GM12878 (cell line): ENCODE results near the gene SCGB1A1. TPM values are rescaled to one million over a fixed set of nuclear protein-coding genes. Genes with fewer than 3 reads are reported as not detected.

Source experiments
- ATAC-seq: fragments of 200-7000 bp; cut with Tn5 transposase; 3 replicates; pipeline ENCODE4 v1.9.1; 2020; ENCODE audit warnings: mild to moderate bottlenecking, moderate library complexity
- BruUV-seq: library from RNA; stranded (reverse); fragments of 400-500 nt; replicated peaks from 2 replicates; lab custom pipeline; 2021; lab: Mats Ljungman, UMichigan
- CTCF ChIA-PET: fragments of 300-600 bp; sonication (Branson Sonifier 250); formaldehyde crosslinking; extraction: SDS; loops from one replicate; lab custom pipeline; 2021; ENCODE audit warnings: inconsistent platforms; lab: Yijun Ruan, JAX
- POLR2A ChIA-PET: fragments of 350-600 bp; formaldehyde crosslinking; extraction: SDS; loops from one replicate; lab custom pipeline; 2021; ENCODE audit warnings: inconsistent platforms; lab: Charles Lee
- RAD21 ChIA-PET: fragments of 300-600 bp; sonication (Branson Sonifier 250); formaldehyde crosslinking; loops from one replicate; lab custom pipeline; 2023; ENCODE audit warnings: antibody characterized with exemption; ENCODE audit not compliant: unreplicated experiment; lab: Charles Lee
- SMC1A ChIA-PET: fragments of 300-600 bp; sonication (Branson Sonifier 250); formaldehyde crosslinking; loops from one replicate; lab custom pipeline; 2023; ENCODE audit not compliant: unreplicated experiment, uncharacterized antibody; lab: Charles Lee
- DNase-seq: peaks from one replicate; pipeline ENCODE4 v3.0.0-alpha.2; 2011; ENCODE audit warnings: low read depth, low spot score
- FAIRE-seq: peaks from 3 replicates; lab custom pipeline; 2011; peaks lifted over from hg19 to GRCh38; lab: Jason Lieb, UNC
- H2AFZ ChIP-seq: 2 replicates; pipeline ENCODE4 v1.6.0; 2011; ENCODE audit warnings: low read depth, low read length, control low read depth; ENCODE audit not compliant: control insufficient read depth
- H3K27ac ChIP-seq: 2 replicates; pipeline ENCODE4 v1.5.1; 2011; ENCODE audit warnings: control low read depth; ENCODE audit not compliant: control insufficient read depth, insufficient read depth
- H3K27me3 ChIP-seq, 2 experiments: replicated peaks in 1 of 2; 2 replicates each; pipeline versions ENCODE4 v1.6.0 to v1.6.1; 2011; ENCODE audit warnings: low read length in 1 of 2; ENCODE audit not compliant: control insufficient read depth in 2 of 2, insufficient read depth in 2 of 2
- H3K36me3 ChIP-seq, 2 experiments: 2 replicates each; pipeline ENCODE4 v1.5.1; 2011; ENCODE audit warnings: low read length in 1 of 2; ENCODE audit not compliant: control insufficient read depth in 2 of 2, insufficient read depth in 2 of 2
- H3K4me1 ChIP-seq: 2 replicates; pipeline ENCODE4 v1.6.1; 2011; ENCODE audit warnings: mild to moderate bottlenecking, low read length, moderate library complexity, mixed read lengths; ENCODE audit not compliant: control insufficient read depth, insufficient read depth
- H3K4me2 ChIP-seq: 2 replicates; pipeline ENCODE4 v1.6.0; 2011; ENCODE audit warnings: control low read depth; ENCODE audit not compliant: control insufficient read depth, insufficient read depth
- H3K4me3 ChIP-seq: fragments of 200-600 bp; sonication (generic); 2 replicates; pipeline ENCODE4 v1.5.1; 2016
- H3K79me2 ChIP-seq: 2 replicates; pipeline ENCODE4 v1.6.0; 2011; ENCODE audit warnings: low read length; ENCODE audit not compliant: control insufficient read depth, insufficient read depth
- H3K9ac ChIP-seq: 2 replicates; pipeline ENCODE4 v1.8.0; 2011; ENCODE audit warnings: low read length, control low read depth, mixed read lengths; ENCODE audit not compliant: control insufficient read depth, insufficient read depth
- H3K9me3 ChIP-seq: replicated peaks from 3 replicates; pipeline ENCODE4 v1.5.1; 2011; ENCODE audit warnings: mild to moderate bottlenecking, low read length; ENCODE audit not compliant: control insufficient read depth, insufficient read depth
- H4K20me1 ChIP-seq: 2 replicates; pipeline ENCODE4 v1.6.0; 2011; ENCODE audit not compliant: control insufficient read depth, insufficient read depth
- CBX3 ChIP-seq: fragments of 200-600 bp; sonication (generic); IDR thresholded peaks from 2 replicates; pipeline ENCODE4 v1.6.1; 2016; ENCODE audit warnings: low read depth, borderline replicate concordance
- CHD1 ChIP-seq: IDR thresholded peaks from 2 replicates; pipeline ENCODE4 v1.6.1; 2012; ENCODE audit warnings: low read depth, low read length, improper control_type of control experiment
- CREB1 ChIP-seq: IDR thresholded peaks from 2 replicates; pipeline ENCODE4 v1.6.1; 2012; ENCODE audit warnings: low read depth, mild to moderate bottlenecking, inconsistent platforms
- EED ChIP-seq: sonication (generic); IDR thresholded peaks from 2 replicates; pipeline ENCODE4 v1.6.1; 2016; ENCODE audit warnings: antibody characterized with exemption, low read depth
- ESRRA ChIP-seq: IDR thresholded peaks from 2 replicates; pipeline ENCODE4 v1.6.1; 2012; ENCODE audit warnings: mild to moderate bottlenecking, low read length, improper control_type of control experiment
- HDAC2 ChIP-seq: fragments of 200-600 bp; sonication (generic); IDR thresholded peaks from 2 replicates; pipeline ENCODE4 v1.6.1; 2017
- KDM1A ChIP-seq: fragments of 200-600 bp; sonication (generic); IDR thresholded peaks from 2 replicates; pipeline ENCODE4 v1.6.1; 2016; ENCODE audit warnings: borderline replicate concordance
- LARP7 ChIP-seq: fragments of 450-650 bp; IDR thresholded peaks from 2 replicates; pipeline ENCODE4 v1.6.1; 2017; ENCODE audit warnings: mild to moderate bottlenecking
- PAX5 ChIP-seq: IDR thresholded peaks from 2 replicates; pipeline ENCODE4 v1.6.1; 2011; ENCODE audit warnings: low read depth, low read length, borderline replicate concordance
- SPI1 ChIP-seq: IDR thresholded peaks from 2 replicates; pipeline ENCODE4 v1.6.1; 2011; ENCODE audit warnings: low read depth, mild to moderate bottlenecking, low read length, moderate library complexity, borderline replicate concordance; ENCODE audit not compliant: insufficient read depth
- SRF ChIP-seq, 2 experiments: IDR thresholded peaks; 2 replicates each; pipeline ENCODE4 v1.6.1; 2011; ENCODE audit warnings: low read depth in 2 of 2, low read length in 2 of 2, mild to moderate bottlenecking in 1 of 2, moderate library complexity in 1 of 2
- TCF12 ChIP-seq: IDR thresholded peaks from 2 replicates; pipeline ENCODE4 v1.6.1; 2011; ENCODE audit warnings: low read depth, mild to moderate bottlenecking, low read length
- ZSCAN29 ChIP-seq: fragments of 450-650 bp; IDR thresholded peaks from 2 replicates; pipeline ENCODE4 v1.6.1; 2017; ENCODE audit warnings: mild to moderate bottlenecking, moderate library complexity
- ZZZ3 ChIP-seq: IDR thresholded peaks from 2 replicates; pipeline ENCODE4 v1.6.1; 2011; ENCODE audit warnings: low read depth; ENCODE audit not compliant: control insufficient read depth, insufficient read length
- WGBS: methylation state at CpG from one replicate; pipeline ENCODE4 v1.1.6; 2016; ENCODE audit warnings: low lambda C conversion rate; ENCODE audit not compliant: insufficient replicate concordance, insufficient coverage; ENCODE audit errors: missing lambda C conversion rate; 5-methylcytosine and 5-hydroxymethylcytosine counted together
- in situ Hi-C: fragments of 300-500 bp; cut with MboI; formaldehyde crosslinking; loops from 9 replicates; pipeline ENCODE4 v1.14.3; 2018; ENCODE audit warnings: mixed read lengths
- intact Hi-C: fragments of 100-400 bp; cut with micrococcal nuclease; formaldehyde crosslinking; loops from one replicate; pipeline ENCODE4 v1.14.2; 2022; ENCODE audit not compliant: unreplicated experiment
- polyA plus RNA-seq, 11 experiments: library from polyadenylated mRNA; depleted of rRNA in 4 of 11; unstranded in 6 of 11; stranded (reverse) in 5 of 11; fragments of >200 nt; fragmentation: Nextera tagmentation in 4 of 11; fragmentation: Illumina TruSeq in 1 of 11; extraction: Ambion mirVana in 4 of 11; extraction: Trizol in 1 of 11; gene quantifications; 1 replicate in 1 of 11; 2 replicates in 10 of 11; pipeline versions ENCODE4 v1.2.1 to v1.2.3, GENCODE V29; 2011 to 2016; ENCODE audit warnings: inconsistent platforms in 2 of 11, missing spikeins in 2 of 11, low read depth in 1 of 11
- total RNA-seq, 4 experiments: library from RNA; depleted of rRNA in 3 of 4; stranded (reverse); fragments of >200 nt in 3 of 4; fragmentation: Illumina TruSeq in 1 of 4; extraction: Trizol in 1 of 4; gene quantifications; 2 replicates each; pipeline versions ENCODE4 v1.2.1 to v1.2.3, GENCODE V29; 2013 to 2021
- TF ChIP-seq, protein P1 (sequence below): IDR thresholded peaks from 2 replicates; pipeline ENCODE4 v1.6.1; 2012; ENCODE audit warnings: low read depth, low read length, improper control_type of control experiment
- TF ChIP-seq, protein P2 (sequence below): fragments of 450-650 bp; conservative IDR thresholded peaks from 2 replicates; pipeline ENCODE4 v1.6.1; 2017; ENCODE audit warnings: mild to moderate bottlenecking, moderate library complexity

SCGB1A1 gene
- total and polyA plus RNA-seq, 10 of the 15 experiments (the other 5 are each of a cell fraction or from before 2014, with no cell fraction given), result not detected

DNA sequence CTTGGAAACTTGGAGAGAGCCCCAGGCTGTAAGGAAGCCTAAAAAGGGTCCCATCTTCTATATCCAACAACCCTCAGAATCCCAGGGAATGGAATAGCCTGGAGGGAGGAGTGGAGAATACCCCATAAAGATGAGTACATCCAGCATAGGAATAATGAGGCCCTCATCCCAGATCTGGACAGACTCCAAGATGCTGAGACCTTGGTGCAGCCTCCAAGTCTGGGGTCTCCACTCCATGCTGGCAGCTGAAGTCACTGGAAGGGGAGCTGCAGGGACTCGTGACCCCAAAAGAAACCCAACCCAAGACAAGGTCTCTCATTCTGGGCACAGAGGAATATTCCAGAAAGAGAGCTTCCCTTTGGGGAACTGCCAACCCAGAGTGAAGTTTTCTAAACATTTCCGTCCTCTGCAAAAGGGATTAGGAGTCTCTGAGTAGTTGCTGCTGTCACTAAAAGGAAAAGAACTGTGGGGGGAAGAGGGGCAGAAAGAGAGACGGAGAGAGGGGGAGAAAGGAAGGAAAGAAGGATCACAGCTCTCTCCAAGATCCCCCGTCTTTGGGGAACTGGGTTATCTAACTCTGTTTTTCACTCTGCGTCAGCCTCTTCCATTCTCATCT is 589 bp downstream of the SCGB1A1 start:
- POLR2A ChIA-PET, result no interaction called here
- no TSS peak for BruUV-seq
- no peak overlapping the region for H3K27ac ChIP-seq

More for the DNA sequence above, 589 bp downstream of the SCGB1A1 start:
- no peak overlapping the region for H3K4me2 ChIP-seq
- ChIA-PET RAD21 (no interaction called here), SMC1A (interaction anchor here (1.0 to 1.2 kb wide), 2 partner anchors 122 to 141 kb away, joined by 3 to 5 read pairs; no protein-coding TSS in a partner anchor), CTCF (interaction anchor here (0.6 to 12.5 kb wide), 5 partner anchors 24 to 493 kb away, joined by 3 to 280 read pairs (median 8); no protein-coding TSS in a partner anchor)
- no peak overlapping the region for H2AFZ ChIP-seq
- ATAC-seq, result no peak
- H3K9ac ChIP-seq, result no peak overlapping the region
- no peaks in the 10 kb centered on the region; a peak in 1 of 4 replicates for H3K27me3 ChIP-seq
- no peak overlapping the region for H3K4me3 ChIP-seq
- WGBS, result 20% methylated on average over 5 of the region's 5 CpGs
- intact Hi-C loops (no loop called here), in situ Hi-C loops (no loop called here)
- no peak for FAIRE-seq
- H3K9me3 ChIP-seq, result no peaks in the 10 kb centered on the region
- no peaks in the 10 kb centered on the region for H3K4me1 ChIP-seq
- H3K79me2 ChIP-seq, result no peaks in the 10 kb centered on the region
- TF ChIP-seq CBX3 (no peak), KDM1A (no peak), TCF12 (no peak), EED (no peak), LARP7 (no peak), ESRRA (no peak), ZSCAN29 (no peak), HDAC2 (no peak), PAX5 (no peak), ZZZ3 (no peak), SPI1 (no peak), SRF (IDR thresholded peaks at IDR 0.05; ENCODE audit: low read depth in 2 of 2, low read length in 2 of 2) (no peak), CHD1 (no peak), CREB1 (no peak)
- TF ChIP-seq, protein P1, sequence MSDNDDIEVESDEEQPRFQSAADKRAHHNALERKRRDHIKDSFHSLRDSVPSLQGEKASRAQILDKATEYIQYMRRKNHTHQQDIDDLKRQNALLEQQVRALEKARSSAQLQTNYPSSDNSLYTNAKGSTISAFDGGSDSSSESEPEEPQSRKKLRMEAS, result no peak
- TF ChIP-seq, protein P2, sequence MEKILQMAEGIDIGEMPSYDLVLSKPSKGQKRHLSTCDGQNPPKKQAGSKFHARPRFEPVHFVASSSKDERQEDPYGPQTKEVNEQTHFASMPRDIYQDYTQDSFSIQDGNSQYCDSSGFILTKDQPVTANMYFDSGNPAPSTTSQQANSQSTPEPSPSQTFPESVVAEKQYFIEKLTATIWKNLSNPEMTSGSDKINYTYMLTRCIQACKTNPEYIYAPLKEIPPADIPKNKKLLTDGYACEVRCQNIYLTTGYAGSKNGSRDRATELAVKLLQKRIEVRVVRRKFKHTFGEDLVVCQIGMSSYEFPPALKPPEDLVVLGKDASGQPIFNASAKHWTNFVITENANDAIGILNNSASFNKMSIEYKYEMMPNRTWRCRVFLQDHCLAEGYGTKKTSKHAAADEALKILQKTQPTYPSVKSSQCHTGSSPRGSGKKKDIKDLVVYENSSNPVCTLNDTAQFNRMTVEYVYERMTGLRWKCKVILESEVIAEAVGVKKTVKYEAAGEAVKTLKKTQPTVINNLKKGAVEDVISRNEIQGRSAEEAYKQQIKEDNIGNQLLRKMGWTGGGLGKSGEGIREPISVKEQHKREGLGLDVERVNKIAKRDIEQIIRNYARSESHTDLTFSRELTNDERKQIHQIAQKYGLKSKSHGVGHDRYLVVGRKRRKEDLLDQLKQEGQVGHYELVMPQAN, result no peak
- no peak for DNase-seq
- no peaks in the 10 kb centered on the region for H3K36me3 ChIP-seq
- H4K20me1 ChIP-seq, result no peaks in the 10 kb centered on the region
